MM.1S (cell line): ENCODE data around the gene PLEKHH2.
"Not testable (repeated sequence)": the region's sequence is repeated elsewhere in the genome, so short reads cannot be mapped to it uniquely, and the experiment has no call there.

Source experiments
- DNase-seq: peaks from one replicate; pipeline ENCODE4 v3.0.0-alpha.2; 2015
- H2AFZ ChIP-seq: fragments of 300-600 bp; sonication (generic); 2 replicates; pipeline ENCODE4 v1.6.0; 2016; ENCODE audit warnings: antibody characterized with exemption, low read length
- H3F3A ChIP-seq: fragments of 300-600 bp; sonication (generic); 2 replicates; pipeline ENCODE4 v1.6.1; 2016; ENCODE audit warnings: mild to moderate bottlenecking, antibody characterized with exemption, low read length, moderate library complexity, mixed read lengths; ENCODE audit not compliant: insufficient read depth
- H3K27ac ChIP-seq: fragments of 300-600 bp; sonication (generic); 2 replicates; pipeline ENCODE4 v1.5.1; 2016; ENCODE audit warnings: mild to moderate bottlenecking, low read length
- H3K27me3 ChIP-seq: fragments of 300-600 bp; sonication (generic); replicated peaks from 2 replicates; pipeline ENCODE4 v1.6.0; 2016; ENCODE audit warnings: low read length; ENCODE audit not compliant: insufficient read depth
- H3K36me3 ChIP-seq: fragments of 300-600 bp; sonication (generic); replicated peaks from 2 replicates; pipeline ENCODE4 v1.6.1; 2016; ENCODE audit warnings: mild to moderate bottlenecking, low read length, mixed read lengths; ENCODE audit not compliant: insufficient read depth
- H3K4me1 ChIP-seq: fragments of 300-600 bp; sonication (generic); 2 replicates; pipeline ENCODE4 v1.6.1; 2016; ENCODE audit warnings: low read length, mixed read lengths
- H3K4me2 ChIP-seq: fragments of 300-600 bp; sonication (generic); 2 replicates; pipeline ENCODE4 v1.6.0; 2016; ENCODE audit warnings: low read depth, low read length
- H3K4me3 ChIP-seq: fragments of 300-600 bp; sonication (generic); 2 replicates; pipeline ENCODE4 v1.5.1; 2016; ENCODE audit warnings: low read length, mixed read lengths
- H3K79me2 ChIP-seq: fragments of 300-600 bp; sonication (generic); 2 replicates; pipeline ENCODE4 v1.6.1; 2016; ENCODE audit warnings: mixed run types, low read length, mixed read lengths
- H3K9ac ChIP-seq: fragments of 300-600 bp; sonication (generic); 2 replicates; pipeline ENCODE4 v1.6.1; 2016; ENCODE audit warnings: low read length, mixed read lengths
- H3K9me2 ChIP-seq: fragments of 300-600 bp; sonication (generic); replicated peaks from 2 replicates; pipeline ENCODE4 v1.6.1; 2016; ENCODE audit warnings: mild to moderate bottlenecking, low read length, mixed read lengths; ENCODE audit not compliant: insufficient read depth
- H3K9me3 ChIP-seq: fragments of 300-600 bp; sonication (generic); replicated peaks from 2 replicates; pipeline ENCODE4 v1.6.1; 2016; ENCODE audit warnings: mild to moderate bottlenecking, low read length, mixed read lengths; ENCODE audit not compliant: insufficient read depth
- H4K20me1 ChIP-seq: fragments of 300-600 bp; sonication (generic); 2 replicates; pipeline ENCODE4 v1.6.1; 2016; ENCODE audit warnings: mild to moderate bottlenecking, low read length, moderate library complexity, mixed read lengths; ENCODE audit not compliant: insufficient read depth
- CTCF ChIP-seq: fragments of 300-600 bp; sonication (generic); IDR thresholded peaks from 2 replicates; pipeline ENCODE4 v1.5.1; 2016; ENCODE audit warnings: antibody characterized with exemption, low read length, mixed read lengths
- EZH2 ChIP-seq: fragments of 300-600 bp; sonication (generic); optimal IDR thresholded peaks from 2 replicates; pipeline ENCODE3; 2017; ENCODE audit warnings: low read depth, mild to moderate bottlenecking, antibody characterized with exemption, low read length, mixed read lengths
- EZH2phosphoT487 ChIP-seq: fragments of 300-600 bp; sonication (generic); IDR thresholded peaks from 2 replicates; pipeline ENCODE4 v1.6.1; 2018; ENCODE audit warnings: antibody characterized with exemption, low read length

The PLEKHH2 gene

GRCh38 chr2:43594875-43595274, 42.2 kb upstream of the PLEKHH2 start:
- peak overlapping the region; percentile 78 for H3K4me2 ChIP-seq
- peak overlapping the region; percentile 84 for H3K9ac ChIP-seq
- DNase-seq: no peak
- H2AFZ ChIP-seq: peak overlapping the region; percentile 88
- H3K4me1 ChIP-seq: peaks cover 7% of the 10 kb centered on the region
- H3K79me2 ChIP-seq: peaks cover 20% of the 10 kb centered on the region
- H3K36me3 ChIP-seq: no peaks in the 10 kb centered on the region
- H3K9me3 ChIP-seq: no peaks in the 10 kb centered on the region
- H3F3A ChIP-seq: no peaks in the 10 kb centered on the region
- H4K20me1 ChIP-seq: no peaks in the 10 kb centered on the region
- 0 out of 2 replicates have a peak overlapping the region, but pooled peaks have one; percentile 75 for H3K27ac ChIP-seq
- H3K4me3 ChIP-seq: peak overlapping the region; percentile 90
- no peaks in the 10 kb centered on the region for H3K27me3 ChIP-seq
- TF ChIP-seq EZH2phosphoT487 (no peak), EZH2 (no peak), CTCF (no peak)
- H3K9me2 ChIP-seq: no peaks in the 10 kb centered on the region

- Histone ChIP-seq H3K9me2 (no peaks in the 10 kb centered on the region), H3F3A (no peaks in the 10 kb centered on the region), H3K4me1 (peaks cover 7% of the 10 kb centered on the region), H3K79me2 (peaks cover 20% of the 10 kb centered on the region), H3K9ac (peak within 1 kb of the TSS; percentile 84), H2AFZ (peak within 1 kb of the TSS; percentile 94), H3K36me3 (no peaks in the 10 kb centered on the region), H4K20me1 (no peaks in the 10 kb centered on the region), H3K4me2 (peak within 1 kb of the TSS; percentile 78), H3K4me3 (peak within 1 kb of the TSS; percentile 90), H3K27me3 (no peaks in the 10 kb centered on the region), H3K27ac (peak within 1 kb of the TSS; percentile 75), H3K9me3 (no peaks in the 10 kb centered on the region)
- peak; percentile 99 for DNase-seq
- TF ChIP-seq EZH2phosphoT487 (no peak), CTCF (no peak), EZH2 (no peak)
Measured at GRCh38 chr2:43595603-43596412, 41.3 kb upstream of the PLEKHH2 start, which contains the start of gene THADA. Gene THADA, minus strand, starts transcription at chr2:43596038. Its CDS starts 3,646 bp downstream, at chr2:43592392.

GRCh38 chr2:43600596-43600995, 36.5 kb upstream of the PLEKHH2 start:
- H3F3A ChIP-seq, H3K4me2 ChIP-seq, H3K9me3 ChIP-seq, H3K4me1 ChIP-seq, H3K27ac ChIP-seq, H4K20me1 ChIP-seq, H3K27me3 ChIP-seq, H3K79me2 ChIP-seq, H3K36me3 ChIP-seq, H3K4me3 ChIP-seq, H3K9me2 ChIP-seq, H3K9ac ChIP-seq, H2AFZ ChIP-seq, DNase-seq: not testable (repeated sequence)

GRCh38 chr2:43604674-43605073, 32.4 kb upstream of the PLEKHH2 start:
- TF ChIP-seq EZH2 (no peak), EZH2phosphoT487 (no peak), CTCF (no peak)
- Histone ChIP-seq H3K9me2 (no peaks in the 10 kb centered on the region), H3K36me3 (no peaks in the 10 kb centered on the region), H4K20me1 (no peaks in the 10 kb centered on the region), H3F3A (no peaks in the 10 kb centered on the region), H3K4me2 (no peak overlapping the region), H3K79me2 (no peaks in the 10 kb centered on the region), H3K9me3 (no peaks in the 10 kb centered on the region), H3K4me3 (no peak overlapping the region), H3K9ac (no peak overlapping the region), H3K27ac (no peak overlapping the region), H2AFZ (no peak overlapping the region), H3K4me1 (no peaks in the 10 kb centered on the region), H3K27me3 (no peaks in the 10 kb centered on the region)
- DNase-seq: no peak
